ENCODE results near the gene THBS2. TPM values are rescaled to one million over a fixed set of nuclear protein-coding genes. Genes with fewer than 3 reads are reported as not detected.

THBS2 gene
- total and polyA plus RNA-seq, 2 of the 4 experiments (the other 2 are of a cell fraction), result 97.3 to 113 TPM

- DNase-seq (peak; percentile 64), ATAC-seq (ENCODE audit: low read depth) (peak; percentile 79)
- peak overlapping the region; percentile 57; the same call in 1 of the 2 replicates for H4K91ac ChIP-seq (ENCODE audit: insufficient read depth, low read depth, low read length)
- dilution Hi-C loops (cut with HindIII; ENCODE audit: low sequenced_read_pairs, unreplicated experiment) (no loop called here), intact Hi-C loops (cut with micrococcal nuclease) (no loop called here), in situ Hi-C loops (cut with MboI; ENCODE audit: low sequenced_read_pairs) (no loop called here)
- peak overlapping the region; percentile 54; the same call in 1 of the 2 replicates for H3K27ac ChIP-seq (ENCODE audit: insufficient read depth, low read length)
- TF ChIP-seq NFE2L2 (IDR thresholded peaks at IDR 0.05; ENCODE audit: low read depth, low read length) (no peak), SMC3 (IDR thresholded peaks at IDR 0.05; ENCODE audit: low read depth, low read length) (no peak), CHD1 (IDR thresholded peaks at IDR 0.05; ENCODE audit: low read depth, low read length) (no peak), RAD21 (IDR thresholded peaks at IDR 0.05; ENCODE audit: low read length) (no peak), RFX5 (IDR thresholded peaks at IDR 0.05; ENCODE audit: low read depth, low read length) (no peak)
- WGBS, 2 experiments (ENCODE audit: extremely low coverage in 2 of 2, insufficient read length in 1 of 2), result 60% methylated on average over 2 of the region's 9 CpGs; no CpG with 5 or more reads in 1 of the 2 experiments
- no peaks in the 10 kb centered on the region; the same call in 1 of the 2 replicates for H3K9me3 ChIP-seq (ENCODE audit: control insufficient read depth, insufficient read depth, low read length)
- H3K4ac ChIP-seq (ENCODE audit: low read depth, low read length), result peak overlapping the region; percentile 21
- no peaks in the 10 kb centered on the region for H4K20me1 ChIP-seq (ENCODE audit: insufficient read depth, low read length)
- peaks cover 11% of the 10 kb centered on the region for H3K9me1 ChIP-seq (ENCODE audit: insufficient read depth, low read length)
- H2BK5ac ChIP-seq (ENCODE audit: low read depth, low read length, poor library complexity, severe bottlenecking), result peak overlapping the region; percentile 61
- H2AK9ac ChIP-seq (replicated peaks; ENCODE audit: low read depth, low read length, poor library complexity), result no peak overlapping the region
- H3K18ac ChIP-seq (ENCODE audit: low read depth, low read length), result peak overlapping the region; percentile 61
- peaks cover 16% of the 10 kb centered on the region for H3K4me1 ChIP-seq (ENCODE audit: control insufficient read depth, insufficient read depth, low read length)
- peak overlapping the region; percentile 30; the same call in 1 of the 2 replicates for H4K5ac ChIP-seq (ENCODE audit: low read depth, low read length)
- peak overlapping the region; percentile 23 for H2BK20ac ChIP-seq (ENCODE audit: low read depth, low read length)
- peak overlapping the region; percentile 25; the same call in 1 of the 2 replicates for H2AK5ac ChIP-seq (ENCODE audit: low read depth, low read length)
- H3K36me3 ChIP-seq (ENCODE audit: control insufficient read depth, insufficient read depth, low read length), result no peaks in the 10 kb centered on the region
- H3K56ac ChIP-seq (ENCODE audit: extremely low read depth, insufficient read depth, low read length), result no peak overlapping the region; the same call in 1 of the 2 replicates
- no peaks in the 10 kb centered on the region for H3K27me3 ChIP-seq (ENCODE audit: control insufficient read depth, insufficient read depth, low read length)
- peak overlapping the region in 1 of 2 experiments; percentile 1; a peak in 2 of 4 replicates for H4K8ac ChIP-seq (ENCODE audit: low read depth in 2 of 2, low read length in 2 of 2)
- H2AFZ ChIP-seq (replicated peaks; ENCODE audit: low read length, poor library complexity), result no peak overlapping the region
- peak overlapping the region; percentile 53; the same call in 1 of the 2 replicates for H2BK120ac ChIP-seq (ENCODE audit: low read depth, low read length)
- H2BK15ac ChIP-seq (ENCODE audit: low read depth, low read length), result 0 out of 3 replicates have a peak overlapping the region, but pooled peaks have one; percentile 31
- no TSS peak for BruUV-seq (replicated peaks)
- POLR2A ChIA-PET (ENCODE audit: unreplicated experiment), result no interaction called here
- H3K14ac ChIP-seq (replicated peaks; ENCODE audit: low read depth, low read length), result 0 out of 2 replicates have a peak overlapping the region, but pooled peaks have one; percentile 35
- H3K9ac ChIP-seq (ENCODE audit: low read depth, low read length), result no peak overlapping the region
- H3K4me2 ChIP-seq (ENCODE audit: low read depth, low read length), result no peak overlapping the region
- no peaks in the 10 kb centered on the region for H3K79me1 ChIP-seq (ENCODE audit: low read depth in 1 of 2, low read length in 2 of 2)
- CTCF ChIA-PET, result interaction anchor here (0.6 kb wide), 1 partner anchor 1171 kb away, joined by 5 read pairs; no protein-coding TSS in a partner anchor
- H3K23ac ChIP-seq (ENCODE audit: low read depth, low read length), result 0 out of 2 replicates have a peak overlapping the region, but pooled peaks have one; percentile 15
- no peak overlapping the region for H3K4me3 ChIP-seq (ENCODE audit: insufficient read depth, low read depth, low read length)
Observed at GRCh38 chr6:169269180-169270076, 15.8 kb upstream of the THBS2 start.
